Hippocampal formation (tissue), 2 donors: Measurements from ENCODE around the gene PSMD10.

Experiments
- DNase-seq, 2 donors: peaks; one replicate each; lab custom pipeline; 2025; lab: John Stamatoyannopoulos, UW

Gene PSMD10

DNA sequence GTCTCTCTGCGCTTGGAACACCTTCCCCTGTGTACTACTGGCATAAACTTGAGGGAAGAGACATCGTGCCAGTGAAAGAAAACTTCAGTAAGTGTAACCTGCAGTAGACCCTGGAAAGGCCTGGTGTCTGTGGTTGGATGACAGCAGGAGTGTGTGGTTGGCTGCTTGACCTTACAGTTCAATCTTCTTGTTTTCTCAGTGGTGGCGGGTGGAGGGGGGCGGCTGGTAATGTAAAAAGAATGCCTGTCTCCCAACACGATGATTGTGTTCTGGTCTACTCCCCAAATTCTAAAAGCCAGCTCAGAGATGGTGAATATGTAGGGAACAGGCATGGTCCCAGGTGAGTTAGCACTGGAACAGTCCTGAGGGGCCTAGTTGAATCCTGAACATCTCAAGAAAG is 18.6 kb downstream of the PSMD10 start:
- DNase-seq: no peak

- DNase-seq: no peak
Observed at GRCh38 chrX:108071578-108071977, 19.8 kb downstream of the PSMD10 start.

GRCh38 chrX:108070891-108071290 is 20.5 kb downstream of the PSMD10 start:
- no peak for DNase-seq

- DNase-seq: no peak
Observed at GRCh38 chrX:108068121-108068520, 23.2 kb downstream of the PSMD10 start.

DNA sequence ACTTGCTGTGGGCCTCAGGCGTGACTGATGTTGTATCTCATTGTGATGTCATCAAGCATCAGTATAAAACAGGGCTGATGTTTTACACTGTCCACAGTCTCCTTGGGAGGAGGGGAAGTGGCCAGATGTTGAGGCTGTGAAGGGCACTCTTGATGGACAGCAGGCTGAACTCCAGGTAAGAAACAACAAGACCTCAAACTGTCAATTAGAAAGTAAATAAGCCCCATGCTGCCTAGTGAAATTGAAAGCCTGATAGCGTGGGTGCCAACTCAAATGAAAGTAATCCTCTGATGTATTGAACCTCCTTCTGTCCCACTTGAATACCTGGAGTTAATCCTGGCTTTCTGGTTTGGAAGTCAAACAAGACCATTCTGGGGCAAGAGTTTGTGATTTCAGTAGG is 26.7 kb downstream of the PSMD10 start:
- DNase-seq: no peak

DNA sequence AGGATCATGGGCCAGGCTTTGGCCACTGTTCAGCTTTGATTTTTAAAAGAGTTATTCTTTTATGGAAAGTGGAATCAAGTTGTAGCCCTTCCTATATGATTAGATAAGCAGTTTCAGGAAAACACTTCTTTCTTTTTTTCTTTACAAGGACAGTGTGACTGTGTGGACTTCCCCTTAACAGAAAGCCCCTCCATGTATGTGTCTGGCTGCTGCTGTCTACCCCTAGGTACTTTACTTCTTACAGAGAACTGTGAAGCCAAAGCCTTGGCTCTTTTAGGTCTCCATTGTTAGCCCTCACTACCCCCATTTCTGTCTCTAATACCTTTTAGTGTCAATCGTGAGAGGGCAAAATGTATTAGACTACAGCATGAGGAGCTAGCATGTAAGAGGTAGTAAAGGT is 27.3 kb downstream of the PSMD10 start:
- no peak for DNase-seq

GRCh38 chrX:108059801-108060200 is 31.5 kb downstream of the PSMD10 start:
- DNase-seq: no peak

DNA sequence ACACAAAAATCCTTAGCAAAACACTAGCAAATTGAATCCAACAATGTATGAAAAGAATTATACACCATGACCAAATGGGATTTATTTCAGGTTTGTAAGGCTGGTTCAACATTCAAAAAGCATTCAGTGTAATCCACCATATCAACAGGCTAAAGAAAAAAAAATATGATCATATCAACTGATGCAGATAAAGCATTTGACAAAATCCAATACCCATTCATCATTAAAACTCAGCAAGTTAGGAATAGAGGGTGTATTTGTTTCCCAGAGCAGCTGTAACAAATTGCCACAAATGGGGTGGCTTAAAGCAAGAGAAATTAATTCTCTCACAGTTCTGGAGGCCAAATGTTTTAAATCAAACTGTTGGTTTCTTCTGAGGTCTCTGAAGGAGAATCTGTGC is 35.8 kb downstream of the PSMD10 start:
- DNase-seq: no peak

GRCh38 chrX:108053218-108053617 is 38.1 kb downstream of the PSMD10 start:
- DNase-seq: no peak

GRCh38 chrX:108049649-108050048 is 41.7 kb downstream of the PSMD10 start:
- DNase-seq: no peak

DNA sequence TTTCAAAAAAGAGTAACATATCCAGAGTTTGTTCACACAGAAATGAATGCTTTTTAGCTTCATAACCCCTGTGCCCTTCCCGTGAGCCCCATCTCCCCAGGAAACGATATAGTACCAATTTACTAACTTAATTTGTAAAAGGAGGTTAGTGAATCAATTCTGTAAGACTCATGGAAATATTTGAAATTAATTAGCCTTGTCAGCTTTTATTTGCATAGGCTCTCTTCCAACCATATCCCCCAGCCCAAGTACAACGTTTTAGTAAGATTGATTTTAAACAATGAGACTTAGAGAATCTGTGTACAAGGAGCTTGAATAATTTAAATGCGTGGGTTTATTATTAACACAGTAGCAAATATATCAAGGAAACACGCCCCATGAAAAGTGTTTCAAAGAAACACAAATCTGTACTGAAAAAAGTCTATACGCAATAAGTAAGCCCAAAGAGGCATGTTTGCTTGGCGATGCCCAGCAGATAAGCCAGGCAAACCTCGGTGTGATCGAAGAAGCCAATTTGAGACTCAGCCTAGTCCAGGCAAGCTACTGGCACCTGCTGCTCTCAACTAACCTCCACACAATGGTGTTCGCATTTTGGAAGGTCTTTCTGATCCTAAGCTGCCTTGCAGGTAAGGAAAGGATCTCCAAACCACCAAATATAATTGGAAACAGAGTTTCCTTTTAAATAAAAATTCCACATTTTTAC is 46.6 kb downstream of the PSMD10 start, which contains the start of gene VSIG1:
Gene VSIG1, plus strand, starts transcription at position 512 of the 703 bp plus-strand sequence. Its CDS starts 66 bp downstream, at position 578.
- no peak for DNase-seq

GRCh38 chrX:108036298-108036973 is 54.9 kb downstream of the PSMD10 start:
- DNase-seq: no peak

- no peak for DNase-seq
Observed at GRCh38 chrX:108034725-108035124, 56.6 kb downstream of the PSMD10 start.
